Panc1 (cell line): ENCODE measurements around the gene ARHGAP12. TPM values are rescaled to one million over a fixed set of nuclear protein-coding genes. Genes with fewer than 3 reads are reported as not detected.

Experiments
- ATAC-seq: fragments of 200-7000 bp; cut with Tn5 transposase; 2 replicates; pipeline ENCODE4 v1.9.1; 2020; ENCODE audit warnings: mild to moderate bottlenecking, moderate library complexity
- BruUV-seq: library from RNA; stranded (reverse); fragments of 400-500 nt; replicated peaks from 2 replicates; lab custom pipeline; 2021; lab: Mats Ljungman, UMichigan
- CTCF ChIA-PET: fragments of 300-600 bp; sonication (Branson Sonifier 250); formaldehyde crosslinking; loops from one replicate; lab custom pipeline; 2022; ENCODE audit warnings: antibody characterized with exemption; lab: Charles Lee
- POLR2A ChIA-PET: fragments of 300-600 bp; sonication (Branson Sonifier 250); formaldehyde crosslinking; loops from one replicate; lab custom pipeline; 2022; ENCODE audit warnings: antibody characterized with exemption; lab: Charles Lee
- DNase-seq: peaks from one replicate; pipeline ENCODE4 v3.0.0-alpha.2; 2010; ENCODE audit warnings: low read depth, low spot score
- H3K27ac ChIP-seq: 2 replicates; pipeline ENCODE4 v1.5.1; 2011; ENCODE audit warnings: mild to moderate bottlenecking, low read length, inconsistent platforms
- H3K27me3 ChIP-seq: fragments of 200-500 bp; sonication (Bioruptor generic); 2 replicates; pipeline ENCODE4 v1.6.0; 2014; ENCODE audit warnings: low read length, inconsistent platforms; ENCODE audit not compliant: control insufficient read depth, insufficient read depth
- H3K36me3 ChIP-seq: fragments of 200-500 bp; sonication (Bioruptor generic); 2 replicates; pipeline ENCODE4 v1.5.1; 2014; ENCODE audit warnings: inconsistent platforms, mild to moderate bottlenecking, low read length, moderate library complexity; ENCODE audit not compliant: control insufficient read depth, insufficient read depth
- H3K4me1 ChIP-seq: 2 replicates; pipeline ENCODE4 v1.5.1; 2011; ENCODE audit warnings: inconsistent platforms, mild to moderate bottlenecking, low read length, moderate library complexity; ENCODE audit not compliant: control insufficient read depth, insufficient read depth
- H3K4me3 ChIP-seq, 2 experiments: 2 replicates each; pipeline ENCODE4 v1.5.1; 2011 to 2012; ENCODE audit warnings: low read depth in 2 of 2, low read length in 2 of 2, mild to moderate bottlenecking in 2 of 2, inconsistent platforms in 1 of 2, moderate library complexity in 1 of 2
- H3K9me3 ChIP-seq: fragments of 200-500 bp; sonication (Bioruptor generic); 2 replicates; pipeline ENCODE4 v1.5.1; 2014; ENCODE audit warnings: low read depth, mild to moderate bottlenecking, inconsistent platforms, low read length, moderate library complexity; ENCODE audit not compliant: control insufficient read depth, insufficient read depth
- CTCF ChIP-seq: fragments of 450-650 bp; IDR thresholded peaks from 2 replicates; pipeline ENCODE4 v1.5.1; 2017; ENCODE audit warnings: mild to moderate bottlenecking
- POLR2AphosphoS5 ChIP-seq: IDR thresholded peaks from 2 replicates; pipeline ENCODE4 v1.6.1; 2012; ENCODE audit warnings: mild to moderate bottlenecking, low read depth, low read length, moderate library complexity
- REST ChIP-seq, 2 experiments: IDR thresholded peaks; 2 replicates each; pipeline ENCODE4 v1.6.1; 2011 to 2012; ENCODE audit warnings: low read depth in 2 of 2, control low read depth in 1 of 2, low read length in 1 of 2, mild to moderate bottlenecking in 1 of 2, moderate library complexity in 1 of 2; ENCODE audit not compliant: insufficient read depth in 1 of 2
- SIN3A ChIP-seq: IDR thresholded peaks from 2 replicates; pipeline ENCODE4 v1.6.1; 2012; ENCODE audit warnings: low read depth, mild to moderate bottlenecking, low read length, moderate library complexity, borderline replicate concordance; ENCODE audit not compliant: insufficient read depth
- TCF7L2 ChIP-seq: IDR thresholded peaks from 2 replicates; pipeline ENCODE4 v1.6.1; 2011; ENCODE audit warnings: mild to moderate bottlenecking, low read depth, low read length, inconsistent platforms
- in situ Hi-C: cut with HindIII; loops from 2 replicates; pipeline ENCODE4 v1.10.0; 2016; ENCODE audit warnings: low sequenced_read_pairs, low pct_unique_long_range_greater_than_20kb
- intact Hi-C: fragments of 100-400 bp; cut with micrococcal nuclease; formaldehyde crosslinking; loops from one replicate; pipeline ENCODE4 v1.10.0; 2022; ENCODE audit not compliant: unreplicated experiment
- total RNA-seq: library from RNA; stranded (reverse); gene quantifications from one replicate; pipeline ENCODE4 v1.2.1, GENCODE V29; 2021; ENCODE audit not compliant: unreplicated experiment

ARHGAP12 gene
- total RNA-seq, 1 experiment from 2014 or later: 22.9 TPM

GRCh38 chr10:31914370-31914769 lies 14.3 kb downstream of the ARHGAP12 start:
- intact Hi-C loops (no loop called here), in situ Hi-C loops (no loop called here)
- no peak for TF ChIP-seq REST (IDR thresholded peaks at IDR 0.05; ENCODE audit: insufficient read depth in 1 of 2, low read depth in 2 of 2, low read length in 1 of 2)
- no peak for TF ChIP-seq CTCF
- no peak for TF ChIP-seq SIN3A
- TF ChIP-seq POLR2AphosphoS5: no peak
- no peak for TF ChIP-seq TCF7L2
- POLR2A ChIA-PET: no interaction called here
- H3K9me3 ChIP-seq: no peaks in the 10 kb centered on the region
- H3K4me1 ChIP-seq: peaks cover 29% of the 10 kb centered on the region
- no peaks in the 10 kb centered on the region for H3K36me3 ChIP-seq
- no peak for ATAC-seq
- CTCF ChIA-PET: no interaction called here
- no peak overlapping the region for H3K4me3 ChIP-seq
- no peaks in the 10 kb centered on the region for H3K27me3 ChIP-seq
- BruUV-seq: no TSS peak
- DNase-seq: no peak
- no peak overlapping the region for H3K27ac ChIP-seq

GRCh38 chr10:31912898-31913850 lies 15.5 kb downstream of the ARHGAP12 start:
- in situ Hi-C loops: no loop called here
- Histone ChIP-seq H3K4me3 (peak overlapping the region in 1 of 2 experiments; percentile 11; a peak in 1 of 4 replicates), H3K36me3 (no peaks in the 10 kb centered on the region), H3K4me1 (peaks cover 29% of the 10 kb centered on the region), H3K27ac (peak overlapping the region; percentile 42), H3K9me3 (no peaks in the 10 kb centered on the region), H3K27me3 (no peaks in the 10 kb centered on the region)
- POLR2A ChIA-PET: interaction anchor here (0.6 kb wide), 1 partner anchor 518 kb away, joined by 5 read pairs; no protein-coding TSS in a partner anchor
- CTCF ChIA-PET: no interaction called here
- DNase-seq: no peak
- intact Hi-C loops: no loop called here
- BruUV-seq: no TSS peak
- TF ChIP-seq CTCF: no peak
- no peak for TF ChIP-seq REST (IDR thresholded peaks at IDR 0.05; ENCODE audit: insufficient read depth in 1 of 2, low read depth in 2 of 2, low read length in 1 of 2)
- no peak for TF ChIP-seq SIN3A
- no peak; the same call in 1 of the 2 replicates for ATAC-seq
